Activated CD8-positive, alpha-beta memory T cell treated with anti-CD3 and anti-CD28 coated beads, Interleukin-2, amount 50 U/mL, for 24 hours (primary cell): Measurements from ENCODE around the gene SPANXN5.
"Not testable (repeated sequence)": the region's sequence is repeated elsewhere in the genome, so short reads cannot be mapped to it uniquely, and the experiment has no call there.

ENCODE experiments used
- DNase-seq: peaks from one replicate; pipeline ENCODE4 v3.0.0-alpha.2; 2020; ENCODE audit errors: extremely low read depth

The SPANXN5 gene

GRCh38 chrX:52797327-52797726, at the start of gene SPANXN5:
Gene SPANXN5, minus strand, starts transcription at chrX:52797427. Its CDS starts 79 bp downstream, at chrX:52797348.
- DNase-seq = not testable (repeated sequence)

- not testable (repeated sequence) for DNase-seq
These were observed 46.4 kb upstream of the SPANXN5 start for GRCh38 chrX:52843619-52844018.

DNA sequence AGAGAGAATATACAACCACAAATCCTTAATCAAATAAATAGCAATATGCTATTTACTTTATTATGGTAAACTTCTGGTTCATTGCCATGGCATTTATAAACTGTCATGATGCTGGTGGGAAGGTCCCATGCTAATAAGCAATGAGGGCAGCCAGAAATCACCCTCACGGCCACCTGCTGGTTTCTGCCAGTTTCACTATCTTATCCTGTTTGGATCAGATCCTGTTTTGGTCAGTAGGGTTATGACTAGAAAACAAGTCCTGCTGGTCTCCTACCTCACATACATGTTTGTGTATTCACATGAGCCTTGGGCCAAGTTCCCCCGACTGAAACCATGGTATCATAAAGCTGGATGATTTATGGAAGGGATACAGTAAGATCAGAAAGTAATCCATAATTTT, 41.9 kb upstream of the SPANXN5 start:
- DNase-seq = no peak

DNA sequence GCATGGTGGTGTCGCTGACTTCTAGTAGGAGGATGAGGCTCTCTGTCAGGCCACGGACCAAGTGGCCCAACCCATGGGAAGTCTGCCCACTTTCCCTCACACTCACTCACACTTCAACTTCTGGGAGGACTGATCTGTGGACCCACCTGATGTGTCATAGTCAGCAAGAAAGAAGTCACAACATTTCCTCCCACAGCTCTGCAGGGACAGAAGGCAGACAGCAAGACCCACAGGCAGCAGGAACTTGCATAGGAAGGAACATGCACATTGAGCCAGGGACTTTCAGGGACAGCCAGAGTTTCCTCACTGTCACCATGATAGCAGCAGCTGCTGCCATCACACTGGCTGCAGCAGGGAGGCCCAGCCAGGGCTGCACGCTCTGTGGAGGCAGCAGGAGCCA, 33.3 kb upstream of the SPANXN5 start:
- DNase-seq = no peak

DNA sequence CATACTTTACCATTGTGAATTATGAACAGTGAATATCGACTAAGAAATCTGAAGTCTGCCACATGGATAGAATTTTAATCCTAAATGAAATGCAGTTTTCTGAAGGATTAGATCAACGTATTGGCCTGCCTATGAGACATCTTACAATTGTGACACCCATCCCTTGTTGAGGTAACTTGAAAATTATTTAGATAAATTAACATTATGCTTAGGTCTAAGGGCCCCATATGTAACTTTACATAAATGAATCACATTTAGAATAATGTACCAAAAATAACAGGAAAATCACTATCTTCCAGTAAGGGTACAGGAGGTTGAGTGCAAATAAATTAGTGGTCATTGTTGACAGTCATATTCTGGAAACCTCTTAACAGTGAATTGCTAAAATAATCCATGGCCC, 27.4 kb upstream of the SPANXN5 start:
- no peak for DNase-seq

DNA sequence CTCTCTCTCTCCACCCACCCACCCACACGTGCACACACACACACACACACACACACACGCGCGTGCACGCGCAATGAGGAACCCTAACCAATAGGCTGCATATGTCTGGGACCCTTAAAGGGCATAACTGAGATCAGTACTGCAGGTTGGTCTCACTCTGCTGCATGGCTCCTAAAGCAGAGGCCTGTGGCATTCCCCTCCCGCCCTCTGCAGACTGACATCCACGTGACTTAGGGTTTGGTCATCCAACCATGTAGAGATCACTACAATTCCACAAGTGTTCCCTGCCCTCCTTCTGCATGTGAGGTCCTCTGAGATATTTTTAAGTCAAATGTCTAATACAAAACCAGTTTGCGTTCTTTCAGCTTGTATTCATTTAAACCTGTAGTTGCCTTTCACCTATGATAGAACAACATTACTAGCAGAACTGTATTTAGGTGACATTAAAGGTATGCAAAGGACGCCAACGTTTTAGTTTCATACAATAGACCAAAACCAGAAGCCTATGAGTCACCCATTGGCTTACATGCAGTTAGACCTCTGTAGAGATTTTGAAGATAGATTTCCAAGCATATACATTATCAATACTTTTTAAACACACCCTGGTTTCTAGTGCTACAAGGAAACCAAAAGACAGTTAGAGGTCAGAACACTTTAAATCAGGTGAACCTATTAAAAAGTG, 24.0 kb upstream of the SPANXN5 start:
- no peak for DNase-seq

GRCh38 chrX:52819788-52820187, 22.6 kb upstream of the SPANXN5 start:
- no peak for DNase-seq

DNA sequence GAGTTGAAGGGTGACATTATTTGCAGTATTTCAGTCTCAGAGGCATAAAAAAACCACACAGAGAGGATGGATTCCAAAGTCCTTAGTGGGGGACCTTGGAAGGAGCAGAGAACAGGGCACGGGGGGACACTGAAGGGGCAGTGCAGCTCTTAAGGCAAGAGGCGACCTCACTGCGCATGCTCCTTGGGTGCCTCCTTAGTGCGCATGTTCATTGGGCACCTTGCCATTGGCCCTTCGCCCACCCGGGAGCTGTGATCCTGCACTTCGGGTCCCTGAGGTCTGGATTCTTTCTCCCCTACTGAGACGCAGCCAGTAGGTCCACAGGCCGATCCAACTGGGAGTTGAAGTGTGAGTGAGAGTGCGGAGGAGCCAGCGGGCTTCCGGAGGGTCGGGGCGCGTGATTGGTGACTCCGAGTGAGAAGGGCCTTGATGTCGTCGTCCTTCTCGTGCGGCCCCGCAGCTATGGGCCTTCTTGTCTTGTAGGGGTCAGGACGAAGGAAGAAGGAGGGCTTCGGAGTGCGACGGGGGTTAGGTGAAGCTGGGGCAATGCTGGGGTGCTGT, 13.9 kb upstream of the SPANXN5 start, which contains the start of gene XAGE5:
TSS of gene XAGE5 (plus strand) at position 223 of the 561 bp plus-strand sequence. CDS start 1,280 bp downstream, outside the sequence.
- no peak for DNase-seq

DNA sequence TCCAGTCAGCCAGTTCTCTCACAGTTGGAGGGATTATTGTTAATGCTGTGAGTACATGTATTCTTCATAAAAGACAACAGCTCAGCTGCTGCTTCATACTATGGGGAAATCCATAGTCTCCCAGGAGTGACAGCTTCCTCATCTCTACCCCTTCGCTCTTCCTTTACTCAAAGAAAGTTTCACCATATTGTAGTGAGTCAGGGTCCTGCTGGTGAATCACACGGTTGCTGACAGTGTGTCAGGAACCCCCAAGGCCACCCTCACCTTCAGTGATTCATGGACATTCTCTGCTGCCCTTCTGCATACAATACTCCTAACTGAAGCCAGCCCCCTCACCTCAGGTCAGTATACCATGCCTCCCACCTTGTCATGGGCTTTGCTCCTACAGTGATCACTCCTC, 7.6 kb upstream of the SPANXN5 start:
- DNase-seq = not testable (repeated sequence)

- DNase-seq = not testable (repeated sequence)
These were observed 23.7 kb downstream of the SPANXN5 start for GRCh38 chrX:52773504-52773903.

- DNase-seq = not testable (repeated sequence)
These were observed 31.2 kb downstream of the SPANXN5 start for GRCh38 chrX:52765983-52766382.

- not testable (repeated sequence) for DNase-seq
These were observed 46.3 kb downstream of the SPANXN5 start, which contains the start of gene SSX2B for GRCh38 chrX:52750952-52751351. Gene SSX2B, plus strand, starts transcription at chrX:52751252. Its CDS starts 1,429 bp downstream, at chrX:52752681.
